IMR-90 (cell line): ENCODE data around the gene SCAMP1. TPM values are rescaled to one million over a fixed set of nuclear protein-coding genes. Genes with fewer than 3 reads are reported as not detected.

Experiments used
- ATAC-seq: fragments of 200-7000 bp; cut with Tn5 transposase; 2 replicates; pipeline ENCODE4 v1.9.1; 2020; ENCODE audit warnings: low read depth, mild to moderate bottlenecking, moderate library complexity
- BruUV-seq: library from RNA; stranded (reverse); fragments of 400-500 nt; replicated peaks from 2 replicates; lab custom pipeline; 2021; lab: Mats Ljungman, UMichigan
- CTCF ChIA-PET: fragments of 300-600 bp; formaldehyde crosslinking; extraction: SDS; loops from one replicate; lab custom pipeline; 2021; ENCODE audit warnings: antibody characterized with exemption; lab: Yijun Ruan, JAX
- POLR2A ChIA-PET: fragments of 300-600 bp; sonication (Branson Sonifier 250); formaldehyde crosslinking; loops from one replicate; lab custom pipeline; 2022; ENCODE audit warnings: antibody characterized with exemption; ENCODE audit not compliant: unreplicated experiment; lab: Charles Lee
- DNase-seq: peaks from one replicate; pipeline ENCODE4 v3.0.0; 2013
- H2AFZ ChIP-seq: replicated peaks from 2 replicates; pipeline ENCODE3; 2013; ENCODE audit warnings: low read length, mild to moderate bottlenecking; ENCODE audit not compliant: poor library complexity
- H2AK5ac ChIP-seq: 2 replicates; pipeline ENCODE4 v1.6.1; 2013; ENCODE audit warnings: low read depth, low read length, inconsistent platforms
- H2AK9ac ChIP-seq: replicated peaks from 2 replicates; pipeline ENCODE3; 2013; ENCODE audit warnings: mild to moderate bottlenecking, low read depth, low read length, moderate library complexity; ENCODE audit not compliant: poor library complexity
- H2BK120ac ChIP-seq: 2 replicates; pipeline ENCODE4 v1.6.1; 2013; ENCODE audit warnings: low read depth, low read length, inconsistent platforms
- H2BK15ac ChIP-seq: 3 replicates; pipeline ENCODE4 v1.6.1; 2013; ENCODE audit warnings: low read depth, low read length, inconsistent platforms
- H2BK20ac ChIP-seq: 2 replicates; pipeline ENCODE4 v1.6.1; 2013; ENCODE audit warnings: low read depth, mild to moderate bottlenecking, inconsistent platforms, low read length, moderate library complexity
- H2BK5ac ChIP-seq: 2 replicates; pipeline ENCODE4 v1.6.1; 2013; ENCODE audit warnings: mild to moderate bottlenecking, low read depth, low read length, inconsistent platforms; ENCODE audit not compliant: poor library complexity, severe bottlenecking
- H3K14ac ChIP-seq: replicated peaks from 2 replicates; pipeline ENCODE4 v1.6.1; 2013; ENCODE audit warnings: low read depth, low read length, inconsistent platforms
- H3K18ac ChIP-seq: 2 replicates; pipeline ENCODE4 v1.6.1; 2013; ENCODE audit warnings: low read depth, low read length, control low read depth
- H3K23ac ChIP-seq: 2 replicates; pipeline ENCODE4 v1.6.1; 2013; ENCODE audit warnings: low read depth, low read length, inconsistent platforms
- H3K27ac ChIP-seq: 2 replicates; pipeline ENCODE4 v1.5.1; 2013; ENCODE audit warnings: mild to moderate bottlenecking, control low read depth, low read length; ENCODE audit not compliant: insufficient read depth
- H3K27me3 ChIP-seq: 2 replicates; pipeline ENCODE4 v1.6.1; 2013; ENCODE audit warnings: low read length; ENCODE audit not compliant: control insufficient read depth, insufficient read depth
- H3K36me3 ChIP-seq: 2 replicates; pipeline ENCODE4 v1.6.1; 2013; ENCODE audit warnings: low read length, mixed read lengths; ENCODE audit not compliant: control insufficient read depth, insufficient read depth
- H3K4ac ChIP-seq: 2 replicates; pipeline ENCODE4 v1.6.1; 2013; ENCODE audit warnings: low read depth, low read length, inconsistent platforms
- H3K4me1 ChIP-seq: 2 replicates; pipeline ENCODE4 v1.6.1; 2013; ENCODE audit warnings: low read length, mixed read lengths; ENCODE audit not compliant: control insufficient read depth, insufficient read depth
- H3K4me2 ChIP-seq: 2 replicates; pipeline ENCODE4 v1.6.1; 2013; ENCODE audit warnings: low read depth, mild to moderate bottlenecking, control low read depth, low read length, moderate library complexity
- H3K4me3 ChIP-seq: 2 replicates; pipeline ENCODE4 v1.5.1; 2013; ENCODE audit warnings: low read depth, mild to moderate bottlenecking, control low read depth, low read length, moderate library complexity; ENCODE audit not compliant: insufficient read depth
- H3K56ac ChIP-seq: 2 replicates; pipeline ENCODE4 v1.6.1; 2013; ENCODE audit warnings: low read length, inconsistent platforms; ENCODE audit not compliant: insufficient read depth; ENCODE audit errors: extremely low read depth
- H3K79me1 ChIP-seq, 2 experiments: 2 replicates each; pipeline ENCODE4 v1.6.1; 2013; ENCODE audit warnings: low read length in 2 of 2, inconsistent platforms in 1 of 2, low read depth in 1 of 2
- H3K9ac ChIP-seq: 2 replicates; pipeline ENCODE4 v1.6.1; 2013; ENCODE audit warnings: low read depth, low read length, control low read depth
- H3K9me1 ChIP-seq: 2 replicates; pipeline ENCODE4 v1.6.1; 2013; ENCODE audit warnings: low read length, inconsistent platforms; ENCODE audit not compliant: insufficient read depth
- H3K9me3 ChIP-seq: 2 replicates; pipeline ENCODE4 v1.6.1; 2013; ENCODE audit warnings: low read length; ENCODE audit not compliant: control insufficient read depth, insufficient read depth
- H4K20me1 ChIP-seq: 2 replicates; pipeline ENCODE4 v1.6.1; 2013; ENCODE audit warnings: low read length, inconsistent platforms; ENCODE audit not compliant: insufficient read depth
- H4K5ac ChIP-seq: 2 replicates; pipeline ENCODE4 v1.6.1; 2013; ENCODE audit warnings: mild to moderate bottlenecking, low read depth, low read length, control low read depth
- H4K8ac ChIP-seq, 2 experiments: 2 replicates each; pipeline ENCODE4 v1.6.1; 2013; ENCODE audit warnings: low read depth in 2 of 2, low read length in 2 of 2, control low read depth in 1 of 2, inconsistent platforms in 1 of 2
- H4K91ac ChIP-seq: 2 replicates; pipeline ENCODE4 v1.6.1; 2013; ENCODE audit warnings: low read depth, low read length, inconsistent platforms; ENCODE audit not compliant: insufficient read depth
- BHLHE40 ChIP-seq: fragments of 150-350 bp; IDR thresholded peaks from 2 replicates; pipeline ENCODE4 v1.6.1; 2016; ENCODE audit warnings: mild to moderate bottlenecking, low read depth, low read length
- CEBPB ChIP-seq: IDR thresholded peaks from 2 replicates; pipeline ENCODE4 v1.6.1; 2012; ENCODE audit warnings: low read depth, low read length, improper control_type of control experiment
- FOS ChIP-seq: fragments of 150-350 bp; IDR thresholded peaks from 2 replicates; pipeline ENCODE4 v1.6.1; 2016; ENCODE audit warnings: low read depth, low read length
- MAFK ChIP-seq: IDR thresholded peaks from 2 replicates; pipeline ENCODE4 v1.6.1; 2012; ENCODE audit warnings: low read depth, low read length, improper control_type of control experiment
- NFE2L2 ChIP-seq: fragments of 150-350 bp; IDR thresholded peaks from 2 replicates; pipeline ENCODE4 v1.6.1; 2016; ENCODE audit warnings: low read depth, mild to moderate bottlenecking, low read length
- POLR2A ChIP-seq: IDR thresholded peaks from 2 replicates; pipeline ENCODE4 v1.6.1; 2012; ENCODE audit warnings: mild to moderate bottlenecking, low read depth, low read length
- RAD21 ChIP-seq: IDR thresholded peaks from 2 replicates; pipeline ENCODE4 v1.6.1; 2012; ENCODE audit warnings: low read length, improper control_type of control experiment
- RCOR1 ChIP-seq: IDR thresholded peaks from 2 replicates; pipeline ENCODE4 v1.6.1; 2012; ENCODE audit warnings: mild to moderate bottlenecking, low read length, improper control_type of control experiment; ENCODE audit not compliant: insufficient replicate concordance
- dilution Hi-C: fragments of 300-500 bp; cut with HindIII; formaldehyde crosslinking; loops from one replicate; pipeline ENCODE4 v1.14.3; 2018; ENCODE audit warnings: low sequenced_read_pairs; ENCODE audit not compliant: unreplicated experiment
- in situ Hi-C: fragments of 300-500 bp; cut with MboI; formaldehyde crosslinking; loops from 3 replicates; pipeline ENCODE4 v1.14.3; 2019; ENCODE audit warnings: low sequenced_read_pairs, inconsistent platforms, mixed read lengths
- intact Hi-C: fragments of 100-400 bp; cut with micrococcal nuclease; formaldehyde crosslinking; loops from 2 replicates; pipeline ENCODE4 v1.10.0; 2022
- polyA plus RNA-seq, 3 experiments: library from polyadenylated mRNA; depleted of rRNA; stranded (reverse); fragments of >200 nt; gene quantifications; 2 replicates each; pipeline ENCODE4 v1.2.3, GENCODE V29; 2012; ENCODE audit warnings: low replicate concordance in 1 of 3
- total RNA-seq: library from RNA; depleted of rRNA; stranded (reverse); fragments of >200 nt; gene quantifications from 2 replicates; pipeline ENCODE4 v1.2.3, GENCODE V29; 2012

SCAMP1 gene
- total and polyA plus RNA-seq, 2 of the 4 experiments (the other 2 are of a cell fraction) = 13.5 to 114 TPM

GRCh38 chr5:78323241-78323640 lies 37.2 kb upstream of the SCAMP1 start:
- in situ Hi-C loops = loop anchor here (25.0 kb wide), 1 partner anchor 639 kb away; no protein-coding TSS in a partner anchor
- Histone ChIP-seq H3K27me3 (no peaks in the 10 kb centered on the region), H3K36me3 (no peaks in the 10 kb centered on the region), H3K4me2 (no peak overlapping the region), H4K5ac (no peak overlapping the region), H3K9ac (no peak overlapping the region), H3K23ac (no peak overlapping the region), H3K9me3 (no peaks in the 10 kb centered on the region), H2BK5ac (no peak overlapping the region), H3K79me1 (no peaks in the 10 kb centered on the region), H4K8ac (no peak overlapping the region), H3K56ac (no peak overlapping the region), H2BK20ac (no peak overlapping the region), H3K4me3 (no peak overlapping the region), H2BK15ac (no peak overlapping the region), H3K18ac (no peak overlapping the region), H3K14ac (no peak overlapping the region), H3K4me1 (no peaks in the 10 kb centered on the region), H2BK120ac (no peak overlapping the region), H2AFZ (no peak overlapping the region), H2AK5ac (no peak overlapping the region), H4K20me1 (no peaks in the 10 kb centered on the region), H2AK9ac (no peak overlapping the region), H4K91ac (no peak overlapping the region), H3K27ac (no peak overlapping the region), H3K9me1 (no peaks in the 10 kb centered on the region), H3K4ac (no peak overlapping the region)
- ATAC-seq (no peak), DNase-seq (no peak)
- CTCF ChIA-PET = no interaction called here
- POLR2A ChIA-PET = interaction anchor here (0.5 kb wide), 1 partner anchor 173 kb away, joined by 4 read pairs; no protein-coding TSS in a partner anchor
- TF ChIP-seq CEBPB = no peak
- no peak for TF ChIP-seq POLR2A
- TF ChIP-seq FOS = no peak
- no peak for TF ChIP-seq RAD21
- TF ChIP-seq BHLHE40 = no peak
- no peak for TF ChIP-seq RCOR1
- no peak for TF ChIP-seq MAFK
- TF ChIP-seq NFE2L2 = no peak
- no TSS peak for BruUV-seq
- dilution Hi-C loops = no loop called here
- intact Hi-C loops = loop anchor here (5.0 to 10.0 kb wide), 3 partner anchors 302 to 639 kb away; no protein-coding TSS in a partner anchor
